ENCODE measurements around the gene KCTD20.

The KCTD20 gene

DNA sequence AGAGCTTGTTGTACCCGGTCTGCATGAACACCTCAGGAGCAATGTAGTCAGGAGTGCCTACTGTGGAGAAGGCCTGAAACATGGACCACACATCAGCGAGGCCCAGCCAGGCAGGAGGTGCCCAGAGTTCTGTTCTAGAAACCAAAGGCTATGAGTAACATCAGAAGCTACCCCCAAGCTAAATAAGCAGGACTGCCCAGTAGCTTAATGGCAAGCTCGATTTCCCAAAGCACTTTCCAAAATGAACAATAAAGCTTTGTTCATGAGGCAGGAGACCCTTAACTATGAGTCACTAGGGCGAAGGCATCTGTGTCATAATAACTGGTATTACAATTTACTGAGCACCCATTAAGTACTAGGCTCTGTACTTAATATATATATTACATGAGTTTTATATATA lies 57.1 kb downstream of the KCTD20 start:
- DNase-seq, result no peak

DNA sequence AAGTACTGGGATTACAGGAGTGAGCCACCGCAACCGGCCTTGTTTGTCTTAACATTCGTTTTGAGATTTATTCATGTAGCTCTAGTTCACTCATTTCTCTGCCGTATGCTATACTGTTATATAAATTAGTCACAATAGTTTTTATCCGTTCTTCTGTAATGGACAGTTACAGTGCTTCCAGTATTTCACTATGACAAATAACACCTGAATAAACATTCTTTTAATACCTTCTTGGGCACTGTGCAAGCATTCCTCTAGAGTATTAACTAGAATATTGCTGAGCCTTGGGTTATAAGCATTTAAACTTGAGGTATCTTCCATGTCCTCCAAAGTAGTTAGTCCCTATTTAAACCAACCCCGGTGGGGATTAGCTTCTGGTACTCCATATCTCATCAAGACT lies 58.9 kb downstream of the KCTD20 start:
- DNase-seq, result no peak

DNA sequence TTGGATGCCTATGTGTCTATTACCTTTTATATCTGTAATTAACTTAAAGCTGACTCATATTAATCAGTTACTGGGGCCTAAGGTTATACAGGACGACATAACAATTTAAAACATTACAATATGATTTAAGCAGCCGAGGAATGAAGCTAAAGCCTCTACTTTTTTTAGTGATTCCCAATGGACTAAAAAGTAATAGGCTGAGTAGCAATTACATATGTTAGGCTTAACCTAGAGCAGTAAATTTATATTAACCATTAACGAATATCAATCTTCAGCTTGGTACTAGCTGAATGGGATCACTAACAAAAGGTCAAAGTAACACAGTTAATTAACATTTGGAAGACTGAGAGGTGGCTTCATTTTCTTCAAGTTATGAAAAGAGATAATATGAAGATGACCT lies 61.4 kb downstream of the KCTD20 start:
- DNase-seq, result no peak

DNA sequence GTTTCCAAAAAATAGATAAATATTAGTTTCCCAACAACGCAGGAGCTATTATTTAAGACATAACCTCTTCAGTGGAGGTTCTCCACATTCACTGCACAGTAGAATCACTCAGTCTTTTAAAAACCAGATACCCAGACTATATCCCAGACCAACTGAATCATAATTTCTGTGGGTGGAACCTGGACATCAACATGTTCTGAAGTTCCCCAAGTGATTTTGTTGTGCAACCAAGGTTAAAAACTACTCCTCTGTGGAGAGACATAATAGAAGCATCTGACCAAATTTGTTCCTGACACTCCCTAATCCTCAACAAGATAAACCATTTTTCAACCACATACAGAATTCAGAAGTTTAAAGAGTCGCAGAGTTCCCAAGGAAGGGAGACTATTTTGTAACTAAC lies 62.2 kb downstream of the KCTD20 start:
- no peak for DNase-seq

DNA sequence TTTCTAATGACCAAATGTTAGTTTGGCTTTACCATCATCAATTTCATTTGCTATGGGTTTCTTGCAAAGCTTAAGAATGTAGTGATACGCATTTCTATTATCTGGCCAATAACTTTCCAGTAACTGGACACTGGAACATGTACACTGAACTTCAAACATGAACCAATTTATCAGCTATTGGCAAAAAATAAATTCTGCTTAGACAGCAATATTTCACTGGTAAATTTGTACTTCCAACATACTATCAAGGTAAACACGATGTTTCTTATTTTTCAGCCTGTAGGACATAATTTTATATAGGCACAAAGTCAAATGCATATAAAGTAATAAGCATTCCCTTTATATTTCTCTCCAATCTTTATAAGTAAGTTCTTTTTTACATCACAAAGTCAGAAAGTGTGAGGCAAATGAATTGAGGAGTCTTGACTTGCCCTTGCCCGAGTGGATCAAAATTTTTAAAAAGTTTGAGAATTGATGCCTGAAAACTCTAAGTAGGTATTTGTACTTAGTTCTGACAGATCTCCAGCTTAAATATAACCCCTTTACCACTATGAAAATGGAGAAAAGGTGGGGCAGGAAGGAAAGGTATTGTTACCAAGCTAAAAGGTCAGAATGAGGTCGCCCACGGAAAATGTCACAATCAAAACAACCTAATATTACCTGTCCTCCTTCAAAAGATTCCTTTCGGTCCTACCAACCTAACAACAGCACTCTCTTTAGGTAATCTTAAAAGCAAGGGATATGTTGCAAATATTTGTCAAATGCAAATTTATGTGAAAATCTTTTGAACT lies 63.1 kb downstream of the KCTD20 start:
- DNase-seq, result no peak

DNA sequence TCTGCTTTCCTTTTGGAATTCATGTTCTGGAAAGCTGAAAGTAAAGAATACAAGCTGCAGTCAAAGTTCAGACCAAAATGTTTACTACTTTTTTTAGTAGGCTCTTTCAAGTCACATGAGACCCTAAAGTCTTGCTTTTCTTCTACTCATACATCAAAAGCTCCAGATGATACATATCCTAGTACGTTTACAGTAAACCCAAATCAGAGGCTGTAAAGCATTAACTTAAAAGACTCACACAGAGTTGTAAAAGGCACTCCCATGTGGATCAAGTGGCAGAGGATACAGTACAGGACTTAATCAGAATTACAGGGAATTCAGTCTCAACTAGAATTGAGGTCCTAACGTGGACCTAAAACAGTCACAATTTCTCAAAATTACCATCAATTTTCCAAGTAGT lies 63.8 kb downstream of the KCTD20 start:
- DNase-seq, result no peak

DNA sequence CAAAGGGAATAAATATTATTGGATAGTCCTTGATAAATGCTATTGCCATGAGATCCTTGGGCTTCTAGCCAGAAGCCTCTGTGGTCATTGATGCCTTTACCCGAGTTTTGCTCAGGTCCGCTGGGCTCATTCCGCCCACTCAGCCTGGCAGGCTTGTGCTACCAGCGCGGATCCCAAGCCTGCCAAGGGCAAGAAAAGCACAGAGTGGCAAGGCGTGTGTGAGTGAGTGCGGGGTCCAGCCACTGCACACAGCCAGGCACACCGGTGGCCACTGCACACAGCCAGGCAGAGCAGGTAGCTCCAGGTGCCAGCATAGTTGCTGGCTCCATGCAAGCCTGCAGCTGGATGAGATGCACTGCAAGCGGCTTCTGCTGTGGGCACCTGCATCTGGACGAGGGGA lies 65.7 kb downstream of the KCTD20 start:
- DNase-seq, result no peak

DNA sequence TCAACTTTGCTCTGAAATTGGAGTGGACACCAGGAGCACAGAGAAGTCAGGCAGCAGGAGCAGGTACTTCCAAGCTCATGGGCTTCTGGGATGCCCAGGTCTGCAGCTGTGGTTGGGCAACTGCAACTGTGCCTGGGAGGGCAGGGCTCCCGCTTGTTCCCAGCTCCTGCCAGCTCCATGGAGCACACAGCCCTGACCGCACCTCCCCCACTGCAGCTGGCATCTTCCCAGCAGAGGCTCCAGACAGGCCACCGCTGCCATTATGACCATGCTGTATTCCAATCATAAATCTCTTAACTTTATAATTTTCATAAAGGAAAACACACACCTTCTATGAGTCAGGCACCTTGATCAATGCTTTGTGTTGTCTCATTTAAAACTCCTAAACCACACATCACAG lies 67.6 kb downstream of the KCTD20 start:
- no peak for DNase-seq

DNA sequence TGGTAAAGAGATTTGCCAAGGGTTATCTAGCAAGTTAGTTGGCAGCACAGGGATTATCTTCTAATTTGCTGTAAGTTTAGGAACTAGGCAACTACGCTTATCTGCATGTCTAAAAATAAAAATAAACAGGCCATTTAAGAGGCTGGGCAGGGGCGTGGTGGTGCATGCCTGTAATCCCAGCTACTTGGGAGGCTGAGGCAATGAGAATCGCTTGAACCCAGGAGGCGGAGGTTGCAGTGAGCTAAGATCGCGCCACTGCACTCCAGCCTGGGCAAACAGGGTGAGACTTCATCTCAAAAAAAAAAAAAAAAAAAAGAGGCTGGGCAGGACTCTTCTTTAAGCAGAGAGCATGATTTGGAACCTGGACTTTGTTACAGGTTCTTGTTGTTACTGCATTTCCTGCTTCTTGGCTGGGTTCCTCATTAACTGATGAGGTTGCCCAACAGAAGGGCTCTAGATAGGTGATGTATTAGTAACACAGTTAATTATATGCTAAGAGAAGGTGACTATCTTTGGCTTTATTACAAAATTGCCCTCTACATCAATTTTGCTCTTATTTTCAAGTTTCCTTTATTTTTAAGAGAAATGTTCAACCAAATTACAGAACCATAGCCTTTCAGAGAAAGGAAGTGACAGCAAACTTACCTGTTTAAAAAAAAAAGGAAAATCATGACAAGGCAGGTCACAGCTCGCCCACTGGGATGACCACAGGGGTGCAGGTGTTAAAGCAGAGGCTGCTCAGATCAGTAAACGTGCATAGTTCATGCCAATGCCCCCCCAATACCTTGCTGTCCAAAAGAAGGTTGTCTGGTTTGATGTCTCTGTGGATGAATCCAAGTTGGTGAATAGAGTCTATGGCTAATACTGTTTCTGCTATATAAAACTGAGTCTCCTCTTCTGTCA lies 72.0 kb downstream of the KCTD20 start:
- DNase-seq, result no peak

DNA sequence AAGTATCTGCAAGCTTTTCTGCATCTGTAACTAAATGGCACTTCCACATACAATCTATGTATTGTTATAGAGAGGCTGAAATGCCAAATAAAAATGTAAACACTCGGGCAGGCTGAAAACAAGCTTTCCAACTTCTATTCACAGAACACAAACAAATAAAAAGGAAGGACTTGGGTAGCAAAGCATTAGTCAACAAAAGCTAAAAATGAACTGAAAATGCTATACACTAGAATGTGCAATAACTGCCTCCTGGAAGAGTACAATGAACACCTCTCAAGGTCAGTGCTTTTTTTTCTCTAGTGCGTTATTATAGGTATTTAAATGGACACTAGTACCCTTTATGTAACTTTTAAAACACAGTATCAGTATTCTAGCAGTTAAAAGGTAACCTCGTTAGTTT lies 73.0 kb downstream of the KCTD20 start:
- no peak for DNase-seq

DNA sequence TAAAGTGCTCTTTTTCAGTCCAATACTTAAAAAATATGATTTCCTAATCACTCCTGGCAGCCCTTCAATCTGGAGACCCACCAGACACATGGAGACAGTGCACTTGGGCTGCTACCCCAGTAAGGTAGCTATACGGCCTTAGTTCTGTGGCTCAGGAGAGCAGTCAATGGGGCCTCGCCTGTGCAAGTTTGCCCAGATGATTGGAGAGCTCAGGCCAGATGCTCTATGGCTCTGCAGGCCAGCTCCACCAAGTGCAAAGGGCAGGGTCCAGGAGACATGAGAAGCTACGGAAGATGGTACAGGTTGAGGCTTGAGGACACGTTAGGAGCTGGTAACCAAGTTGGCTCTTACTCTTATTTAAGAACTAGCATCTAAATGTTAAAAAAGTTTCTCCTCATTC lies 73.8 kb downstream of the KCTD20 start:
- no peak for DNase-seq

DNA sequence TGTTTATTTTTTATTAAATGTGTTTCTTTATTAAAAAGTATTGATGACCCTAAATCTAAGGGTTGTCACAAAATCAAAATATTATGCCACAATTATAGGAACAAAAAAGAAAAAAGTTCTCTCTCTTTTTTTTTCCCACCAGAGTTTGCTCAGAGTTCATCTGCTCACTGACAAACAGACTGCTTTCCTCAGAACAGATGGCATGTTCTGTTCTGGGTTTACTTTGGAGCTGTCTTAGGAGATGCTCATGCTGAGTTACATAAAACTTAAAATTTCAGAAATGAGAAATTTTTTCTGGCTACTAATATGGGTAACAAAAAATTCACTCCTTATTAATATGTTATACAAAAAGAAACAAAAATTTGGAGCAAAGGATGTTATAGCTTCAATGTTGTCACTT lies 74.2 kb downstream of the KCTD20 start:
- DNase-seq, result no peak

DNA sequence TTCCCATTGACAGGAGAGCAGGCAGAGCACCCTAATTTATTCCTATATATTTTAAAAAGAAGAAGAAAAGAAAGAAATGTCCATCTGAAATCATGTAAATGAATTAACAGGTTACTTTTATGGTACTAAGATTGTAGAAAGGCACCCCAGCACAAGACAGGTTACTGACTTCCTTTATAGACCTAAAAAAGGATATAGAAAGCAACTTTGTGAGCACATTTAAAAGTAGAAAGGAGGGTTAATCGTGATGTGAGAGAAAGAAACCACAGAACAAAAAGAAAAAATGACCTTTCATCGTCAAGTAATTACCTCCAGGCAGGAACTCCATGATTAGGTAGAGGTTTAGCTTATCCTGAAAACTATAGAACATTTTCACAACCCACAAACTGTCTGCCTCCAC lies 74.6 kb downstream of the KCTD20 start:
- no peak for DNase-seq

DNA sequence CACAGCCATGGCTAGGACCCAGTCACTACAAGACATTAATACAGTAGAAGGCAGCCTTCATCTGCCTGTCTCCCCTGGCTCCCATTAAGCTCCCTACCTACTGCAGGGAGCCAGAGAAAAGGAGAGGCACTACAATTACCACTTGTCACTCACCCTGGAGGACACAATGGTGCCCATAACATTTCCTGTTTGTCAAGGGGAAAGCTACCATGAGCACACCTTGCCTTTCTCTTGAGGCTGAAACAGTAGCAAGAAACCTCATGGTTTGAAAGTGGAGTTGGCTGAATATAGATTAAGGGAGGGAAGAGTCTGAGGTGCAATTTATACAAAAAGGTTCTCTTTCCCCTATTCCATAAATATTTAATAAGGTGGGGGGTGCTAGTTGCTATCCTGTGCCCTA lies 76.6 kb downstream of the KCTD20 start:
- no peak for DNase-seq

DNA sequence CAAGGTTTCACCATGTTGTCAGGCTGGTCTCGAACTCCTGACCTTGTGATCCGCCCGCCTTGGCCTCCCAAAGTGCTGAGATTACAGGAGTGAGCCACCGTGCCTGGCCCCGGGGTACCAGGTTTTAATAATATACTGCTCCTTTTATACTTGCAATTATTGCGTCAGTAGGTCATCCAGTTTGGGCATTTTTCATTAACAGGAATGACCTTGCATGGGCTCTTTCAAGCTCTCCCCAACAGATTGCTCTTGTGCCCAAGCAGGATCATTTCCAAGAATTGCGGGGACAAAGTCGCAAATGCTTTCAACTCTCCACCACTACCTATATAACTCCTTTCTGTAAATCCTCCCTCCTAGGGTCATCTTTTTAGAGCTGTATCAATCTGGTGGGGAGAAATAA lies 80.7 kb downstream of the KCTD20 start:
- DNase-seq, result no peak

DNA sequence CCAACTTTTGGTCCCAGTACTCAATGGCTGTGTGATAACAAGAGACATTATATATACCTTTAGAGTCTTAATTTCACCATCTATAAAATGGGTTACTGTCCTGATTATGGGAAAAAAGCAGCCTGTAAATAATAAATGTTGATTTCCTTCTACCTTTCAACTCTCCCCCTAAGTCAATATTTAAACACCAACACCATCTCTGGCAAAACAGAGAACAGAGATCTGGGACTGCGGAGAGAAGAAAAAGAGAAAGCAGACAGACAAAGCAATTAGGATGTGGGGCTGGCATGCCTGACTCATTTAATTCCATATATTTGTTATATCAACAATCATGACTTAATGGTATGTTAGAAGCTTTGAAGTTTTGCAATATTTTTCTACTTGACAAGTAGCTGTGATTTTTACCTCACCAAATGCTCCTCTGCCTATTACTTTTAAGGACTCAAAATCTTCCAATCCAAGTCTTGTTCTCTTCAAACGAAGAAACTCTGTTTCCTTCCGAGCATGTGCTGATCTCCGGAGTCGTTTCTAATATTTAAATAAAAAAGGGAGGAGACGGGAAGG lies 81.2 kb downstream of the KCTD20 start:
- DNase-seq, result no peak

DNA sequence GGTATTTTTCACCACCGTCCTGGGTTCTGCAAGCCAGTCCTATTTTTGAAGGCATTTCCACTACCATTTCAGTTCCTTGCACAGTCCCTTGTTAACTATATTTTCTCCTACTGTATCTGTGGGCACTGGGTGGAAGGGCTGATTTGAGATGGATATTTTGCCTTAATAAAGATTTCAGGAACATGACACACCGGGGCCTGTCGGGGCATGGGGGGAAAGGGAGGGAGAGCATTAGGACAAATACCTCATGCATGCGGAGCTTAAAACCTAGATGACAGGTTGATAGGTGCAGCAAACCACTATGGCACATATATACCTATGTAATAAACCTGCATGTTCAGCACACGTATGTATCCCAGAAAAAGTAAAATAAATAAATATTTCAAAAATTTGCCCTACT lies 82.1 kb downstream of the KCTD20 start:
- no peak for DNase-seq

DNA sequence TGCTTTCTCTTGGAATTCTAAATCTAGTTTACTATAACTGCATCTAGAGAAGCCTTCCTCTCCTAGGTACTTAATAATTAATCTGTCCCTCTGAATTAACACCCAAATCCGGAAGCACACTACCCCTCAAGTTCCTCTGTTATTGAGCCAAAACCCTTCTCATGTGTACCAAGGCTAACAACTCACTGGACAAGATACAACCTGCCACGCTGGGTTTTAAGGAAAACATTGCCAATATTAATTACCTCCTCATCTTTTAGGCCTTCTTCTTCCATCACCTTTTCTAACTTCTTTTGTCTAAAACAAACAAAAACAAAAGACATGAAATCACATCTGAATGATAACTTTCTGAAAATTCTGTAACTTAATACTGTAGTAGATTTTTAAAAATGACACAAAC lies 82.5 kb downstream of the KCTD20 start:
- DNase-seq, result no peak

DNA sequence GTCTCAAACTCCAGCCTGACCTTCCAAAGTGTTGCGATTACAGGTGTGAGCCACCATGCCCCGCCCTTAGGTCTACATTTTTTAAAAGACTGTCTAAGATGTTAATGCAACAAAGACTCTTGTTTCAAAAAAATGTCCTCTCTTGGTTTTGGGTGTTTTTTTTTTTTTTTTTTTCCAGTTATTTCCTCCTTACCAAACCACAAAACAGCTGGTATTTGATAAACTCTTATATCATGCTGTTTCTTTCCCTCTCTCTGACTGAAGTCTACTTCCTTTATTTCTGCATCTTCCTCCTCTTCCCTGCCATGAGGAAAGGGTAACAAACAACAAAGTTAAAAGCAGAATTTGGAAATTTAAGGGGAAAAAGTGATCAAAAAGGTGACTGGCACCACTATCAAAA lies 83.3 kb downstream of the KCTD20 start:
- DNase-seq, result no peak

DNA sequence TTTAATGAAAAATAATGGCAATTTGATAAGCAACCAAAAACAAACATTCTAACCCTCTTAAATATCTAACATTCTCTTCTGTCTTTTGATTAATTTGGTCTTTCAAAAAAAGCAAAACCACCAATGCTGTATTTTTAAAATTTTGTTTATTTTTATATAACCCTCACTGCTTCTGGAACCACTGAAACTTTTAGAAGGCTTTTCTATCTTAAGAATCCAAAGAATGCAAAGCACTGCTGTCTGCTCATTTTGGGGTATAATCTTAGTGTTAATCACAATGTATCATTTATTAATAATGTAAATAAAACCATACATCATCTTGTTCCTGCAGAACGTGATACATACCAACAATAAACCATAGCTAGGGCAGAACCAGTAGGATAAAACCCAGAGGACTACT lies 90.5 kb downstream of the KCTD20 start:
- no peak for DNase-seq

DNA sequence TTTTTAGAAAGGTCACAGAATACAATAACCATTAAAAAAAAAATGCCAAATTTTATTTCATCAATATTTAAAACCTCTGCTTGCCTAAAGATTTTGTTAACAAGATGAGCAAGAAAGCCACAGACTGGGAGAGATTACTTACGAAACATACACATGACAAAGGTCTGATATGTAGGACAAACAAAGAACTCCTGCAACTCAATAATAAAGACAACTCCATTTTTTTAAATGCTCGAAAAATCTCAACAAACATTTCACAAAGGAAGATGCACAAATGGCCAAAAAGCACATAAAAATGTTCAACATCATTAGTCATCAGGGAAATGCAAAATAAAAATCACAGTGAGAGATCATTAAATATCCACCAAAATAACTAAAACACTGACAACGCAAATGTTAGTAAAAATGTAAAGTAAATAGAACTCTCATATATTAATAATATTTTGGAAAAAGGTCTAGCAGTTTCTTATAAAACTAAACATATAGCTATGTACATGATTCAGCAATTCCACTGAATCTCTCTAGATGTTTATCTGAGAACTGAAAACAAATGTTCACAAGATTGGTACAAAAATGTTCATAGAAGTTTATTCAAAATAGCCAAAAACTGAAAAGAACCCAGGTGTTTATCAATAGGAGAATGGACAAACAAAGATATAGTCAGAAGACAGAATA lies 94.2 kb downstream of the KCTD20 start:
- no peak for DNase-seq

DNA sequence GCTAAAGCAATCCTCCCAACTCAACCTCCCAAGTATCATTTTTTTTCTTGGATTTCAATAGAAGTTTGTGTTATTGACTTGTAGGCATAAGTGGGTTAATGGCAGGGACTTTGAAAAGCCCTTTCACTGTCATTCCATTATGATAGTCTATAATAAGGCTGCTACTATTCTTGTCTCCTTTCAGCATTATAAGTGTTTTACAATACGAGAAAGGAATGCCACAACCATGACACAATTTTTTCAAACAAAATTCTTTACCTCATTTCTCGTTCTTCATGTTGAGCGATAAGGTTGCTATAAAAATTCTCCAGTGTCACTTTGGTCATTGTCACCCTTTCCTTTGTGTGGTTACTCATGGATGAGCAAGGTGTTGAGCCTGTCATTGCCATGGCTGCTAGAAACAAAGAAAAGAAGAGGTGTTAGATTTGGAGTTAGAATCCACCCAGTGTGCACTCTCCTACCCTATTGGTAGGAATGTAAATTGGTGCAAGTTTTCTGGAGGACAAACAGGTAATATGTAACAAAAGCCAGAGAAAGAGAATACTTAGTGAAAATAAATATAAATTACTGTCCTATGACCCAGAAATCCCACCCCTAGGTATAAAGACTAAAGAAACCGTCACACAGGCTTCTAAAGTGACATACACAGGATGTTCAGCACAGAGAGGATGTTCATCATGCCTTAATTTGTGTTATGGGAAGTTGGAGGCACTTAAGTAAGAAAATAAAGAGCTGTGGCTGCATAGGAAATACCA lies 97.2 kb downstream of the KCTD20 start:
- DNase-seq, result no peak

All from stimulated activated CD4-positive, alpha-beta T cell treated with anti-CD3 and anti-CD28 coated beads, Interleukin-4, amount 100 ng/mL, for 1 hour (primary cell).